Measurements from ENCODE around the gene CKLF.
"Not testable (repeated sequence)": the region's sequence is repeated elsewhere in the genome, so short reads cannot be mapped to it uniquely, and the experiment has no call there.

CKLF gene, protein sequence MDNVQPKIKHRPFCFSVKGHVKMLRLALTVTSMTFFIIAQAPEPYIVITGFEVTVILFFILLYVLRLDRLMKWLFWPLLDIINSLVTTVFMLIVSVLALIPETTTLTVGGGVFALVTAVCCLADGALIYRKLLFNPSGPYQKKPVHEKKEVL

DNA sequence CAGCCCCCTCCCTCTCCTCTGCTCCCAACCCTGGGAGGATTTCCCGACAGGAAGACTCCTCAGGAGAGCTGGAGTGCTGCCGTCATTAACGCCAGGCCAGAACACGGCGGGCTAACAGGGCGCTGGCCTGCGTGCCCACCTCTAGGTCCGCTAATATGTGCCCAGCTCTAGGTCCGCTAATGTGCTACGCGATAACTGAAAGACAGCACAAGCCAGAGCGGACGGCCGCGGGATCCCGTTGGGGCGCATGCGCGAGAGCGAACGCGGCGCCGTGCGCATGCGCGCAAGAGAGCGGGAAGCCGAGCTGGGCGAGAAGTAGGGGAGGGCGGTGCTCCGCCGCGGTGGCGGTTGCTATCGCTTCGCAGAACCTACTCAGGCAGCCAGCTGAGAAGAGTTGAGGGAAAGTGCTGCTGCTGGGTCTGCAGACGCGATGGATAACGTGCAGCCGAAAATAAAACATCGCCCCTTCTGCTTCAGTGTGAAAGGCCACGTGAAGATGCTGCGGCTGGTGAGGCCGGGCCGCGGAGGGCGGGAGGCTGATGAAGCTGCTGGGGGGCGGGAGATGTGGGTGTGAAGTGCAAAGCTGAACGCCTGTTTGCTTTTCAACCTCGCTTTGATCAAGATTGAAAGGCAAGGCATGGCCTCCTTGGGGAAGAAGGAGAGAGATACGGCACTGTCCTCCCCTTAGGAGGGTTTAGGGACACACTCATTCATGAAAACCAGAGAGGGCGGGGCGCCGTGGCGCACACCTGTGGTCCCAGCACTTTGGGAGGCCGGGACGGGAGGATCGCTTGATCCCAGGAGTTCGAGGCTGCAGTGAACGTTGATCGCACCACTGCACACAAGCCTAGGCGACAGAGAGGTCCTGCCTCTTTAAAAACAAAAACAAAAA is at the start of gene CKLF:
Gene CKLF (plus strand): TSS at position 291 of the 892 bp plus-strand sequence. CDS start 140 bp downstream, at position 431.
- peak; percentile 90 to 93 for DNase-seq

DNA sequence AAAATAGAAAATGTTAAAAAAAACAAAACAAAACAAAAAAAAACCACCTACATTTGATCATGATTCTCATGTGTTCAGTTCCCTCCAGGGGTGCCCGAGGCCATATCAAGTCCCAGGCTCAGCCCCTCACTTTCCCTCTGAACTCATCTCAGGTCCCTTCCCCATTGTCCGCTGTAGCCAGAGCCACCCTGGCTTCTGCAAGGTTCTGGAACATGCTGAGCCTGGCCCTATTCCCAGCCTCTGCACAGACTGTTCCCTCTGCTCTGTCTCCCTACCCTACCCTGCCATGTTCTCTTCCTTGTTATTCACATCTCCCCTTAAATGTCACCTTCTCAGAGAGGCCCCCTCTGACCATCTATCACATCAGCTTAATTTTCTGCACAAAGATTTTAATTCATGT is 49.3 kb upstream of the CKLF start:
- no peak for DNase-seq

DNA sequence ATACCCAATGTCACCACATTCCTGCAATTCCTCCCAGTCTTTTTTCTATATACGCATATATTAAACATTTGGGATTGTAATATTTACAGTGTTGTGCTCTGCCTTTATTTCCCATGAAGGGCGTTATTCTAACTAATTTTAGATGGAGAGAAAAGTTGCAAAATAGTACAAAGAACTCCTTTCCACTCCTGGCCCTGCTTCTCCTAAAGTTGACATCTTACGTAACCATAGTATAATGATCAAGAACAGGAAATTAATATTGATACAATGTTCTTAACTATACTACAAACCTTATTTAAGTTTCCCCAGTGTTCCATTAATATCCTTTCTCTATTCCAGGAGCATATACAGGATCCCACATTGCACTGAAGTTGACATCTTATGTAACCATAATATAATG is 48.8 kb upstream of the CKLF start:
- no peak for DNase-seq

DNA sequence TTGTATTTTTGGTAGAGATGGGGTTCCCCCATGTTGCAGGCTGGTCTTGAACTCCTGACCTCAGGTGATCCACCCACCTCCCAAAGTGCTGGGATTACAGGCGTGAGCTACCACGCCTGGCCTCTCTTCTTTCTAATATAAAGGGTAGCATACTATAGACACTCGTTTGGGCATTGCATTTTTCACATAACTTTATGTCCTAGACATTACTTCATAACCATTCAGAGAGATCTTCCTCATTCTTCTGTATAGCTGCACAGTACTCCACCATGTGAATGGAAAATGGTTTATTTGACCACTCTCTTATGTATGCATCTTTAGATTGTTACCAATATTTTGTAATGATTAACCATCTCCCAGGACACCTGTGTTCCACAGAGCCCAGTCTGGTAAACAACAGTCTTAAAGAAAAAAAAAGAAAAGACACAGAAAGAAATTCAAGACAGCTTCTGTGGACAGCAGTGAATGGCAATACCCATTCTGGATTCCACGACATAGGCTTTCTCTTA is 44.6 kb upstream of the CKLF start:
- DNase-seq, result no peak

DNA sequence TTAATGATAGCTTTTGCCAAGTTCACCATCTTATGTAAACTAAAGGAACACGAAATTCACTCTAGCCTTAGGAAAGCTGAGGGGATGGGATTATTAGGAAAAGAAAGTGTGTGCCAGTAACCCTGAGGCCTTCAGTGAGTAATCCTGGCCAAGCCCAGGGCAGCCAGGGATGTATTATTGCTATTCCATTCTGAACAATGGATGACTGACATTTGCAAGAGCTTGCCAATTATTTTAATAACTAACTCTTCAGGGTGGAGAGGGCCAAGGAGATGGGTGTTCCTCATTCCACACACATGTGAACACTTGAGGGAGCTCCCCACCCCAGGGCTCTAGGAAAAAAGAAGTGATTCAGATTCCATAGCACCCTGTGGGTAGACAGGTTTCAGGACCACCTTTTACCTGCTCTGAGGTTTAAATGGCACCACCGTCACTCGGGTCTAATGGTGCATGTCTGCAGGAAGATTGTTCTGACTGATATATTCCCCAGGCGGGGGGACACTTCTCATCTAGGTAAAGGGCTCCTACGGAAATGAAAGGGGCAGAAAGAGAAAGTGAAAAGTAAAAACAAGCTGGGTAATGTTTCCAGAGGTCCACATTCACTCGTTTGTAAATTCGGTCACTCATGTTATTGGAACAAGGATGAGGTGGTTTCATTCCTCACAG is 44.0 kb upstream of the CKLF start:
- no peak for DNase-seq

DNA sequence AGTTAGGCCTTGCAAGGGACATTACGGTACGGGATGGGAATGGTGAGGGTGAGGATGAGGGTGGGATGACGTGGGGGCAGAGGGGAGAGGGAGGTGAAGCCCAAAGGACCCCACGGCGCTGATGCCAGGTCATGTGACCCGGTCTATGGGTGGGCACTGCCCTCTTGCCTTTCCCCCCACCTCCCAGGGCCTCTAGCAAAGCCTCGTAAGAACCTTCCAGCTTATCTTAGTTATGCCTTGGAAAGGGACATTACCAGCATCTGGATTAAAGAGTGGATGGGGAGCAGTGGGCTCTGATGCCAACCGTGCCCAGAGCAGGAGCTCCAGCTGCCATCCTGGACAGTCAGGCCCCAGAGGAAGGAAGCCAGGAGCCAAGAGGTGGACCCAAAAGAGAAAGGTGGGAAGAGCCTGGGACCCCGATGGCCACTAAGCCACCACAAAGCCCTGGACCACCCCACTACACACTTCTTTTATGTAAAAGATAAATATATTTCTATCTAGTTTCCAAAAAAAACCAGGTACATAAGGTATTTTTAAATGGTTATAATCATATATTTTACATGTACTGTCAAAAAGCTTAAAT is 43.4 kb upstream of the CKLF start:
- no peak for DNase-seq

DNA sequence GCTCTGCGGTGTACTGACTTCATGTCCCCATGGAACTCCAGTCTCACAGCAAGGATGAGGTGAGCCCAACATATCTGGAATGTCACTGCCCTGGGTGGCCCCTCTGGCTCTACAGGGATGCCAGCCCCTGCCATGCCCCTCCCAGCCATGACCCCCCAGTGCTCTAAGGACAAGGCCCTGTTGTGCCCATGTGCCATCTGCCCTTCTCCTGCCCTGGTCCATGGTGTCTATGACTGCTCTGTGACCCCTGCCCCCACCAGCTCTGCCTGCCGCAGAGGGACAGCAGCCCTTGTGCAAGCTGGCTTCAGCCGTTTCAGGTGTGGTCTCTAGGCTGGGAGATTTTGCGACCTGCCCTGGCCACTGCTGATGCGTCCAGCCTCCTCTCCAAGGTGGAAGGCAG is 42.8 kb upstream of the CKLF start:
- DNase-seq, result no peak

DNA sequence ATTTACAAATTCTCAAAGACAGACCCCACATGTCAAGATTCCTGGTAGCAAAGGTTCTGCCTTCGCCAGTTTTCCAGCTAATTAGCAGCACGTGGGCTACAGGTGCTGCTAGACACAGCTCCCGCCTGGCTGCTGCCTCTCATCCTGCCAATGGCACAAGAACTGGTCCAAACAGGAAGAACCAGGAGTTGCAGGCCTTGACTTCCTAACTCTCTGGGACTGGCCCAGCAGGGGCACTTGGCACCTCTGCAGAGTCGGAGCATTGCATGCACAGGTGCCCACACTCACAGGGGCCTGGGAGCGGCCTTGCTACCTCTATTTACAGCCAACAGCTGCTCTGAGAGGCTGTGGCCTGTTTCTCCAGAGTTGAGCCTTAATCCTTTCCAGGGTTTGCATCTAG is 42.1 kb upstream of the CKLF start:
- DNase-seq, result no peak

DNA sequence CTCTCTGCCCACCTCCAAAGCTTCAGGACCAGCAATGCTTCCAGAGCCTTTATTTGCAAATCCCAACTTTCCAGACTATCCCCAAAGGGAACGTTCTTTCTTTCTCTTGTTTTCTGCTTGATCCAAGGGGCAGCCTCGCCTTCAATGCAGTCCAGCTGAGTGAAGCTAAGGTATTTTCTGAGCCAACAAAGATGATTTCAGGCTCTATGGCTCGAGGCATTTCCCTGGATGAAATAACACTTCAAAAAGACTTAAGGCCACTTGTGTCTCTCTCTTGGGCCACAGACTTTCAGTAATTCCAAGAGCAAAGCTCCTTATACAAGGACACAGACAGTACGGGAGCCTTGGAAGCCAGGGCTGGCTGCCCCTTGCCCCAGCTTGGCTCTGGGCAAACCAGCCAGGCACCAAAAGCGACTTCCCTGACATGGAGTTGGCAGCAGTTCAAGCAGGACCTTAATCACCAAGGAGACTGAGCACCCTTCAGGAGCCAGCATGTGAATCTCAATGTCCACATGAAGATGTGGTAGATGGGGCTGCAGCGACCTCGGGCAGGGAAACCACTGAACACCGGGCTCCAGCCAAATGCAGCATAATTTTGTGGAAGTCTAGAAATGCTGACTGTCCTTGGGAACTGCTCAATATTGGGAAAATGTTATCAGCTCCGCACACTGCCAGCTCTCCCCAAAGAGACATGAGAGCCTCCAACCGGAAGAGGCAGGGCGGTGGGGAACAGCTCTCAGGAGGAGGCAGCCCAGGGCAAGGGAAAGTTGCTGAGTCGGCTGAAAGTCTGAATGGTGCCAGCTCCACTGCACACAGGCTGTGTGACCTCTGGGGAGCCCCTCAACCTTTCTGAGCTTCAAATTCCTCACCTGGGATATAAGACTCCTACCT is 41.4 kb upstream of the CKLF start:
- no peak for DNase-seq

DNA sequence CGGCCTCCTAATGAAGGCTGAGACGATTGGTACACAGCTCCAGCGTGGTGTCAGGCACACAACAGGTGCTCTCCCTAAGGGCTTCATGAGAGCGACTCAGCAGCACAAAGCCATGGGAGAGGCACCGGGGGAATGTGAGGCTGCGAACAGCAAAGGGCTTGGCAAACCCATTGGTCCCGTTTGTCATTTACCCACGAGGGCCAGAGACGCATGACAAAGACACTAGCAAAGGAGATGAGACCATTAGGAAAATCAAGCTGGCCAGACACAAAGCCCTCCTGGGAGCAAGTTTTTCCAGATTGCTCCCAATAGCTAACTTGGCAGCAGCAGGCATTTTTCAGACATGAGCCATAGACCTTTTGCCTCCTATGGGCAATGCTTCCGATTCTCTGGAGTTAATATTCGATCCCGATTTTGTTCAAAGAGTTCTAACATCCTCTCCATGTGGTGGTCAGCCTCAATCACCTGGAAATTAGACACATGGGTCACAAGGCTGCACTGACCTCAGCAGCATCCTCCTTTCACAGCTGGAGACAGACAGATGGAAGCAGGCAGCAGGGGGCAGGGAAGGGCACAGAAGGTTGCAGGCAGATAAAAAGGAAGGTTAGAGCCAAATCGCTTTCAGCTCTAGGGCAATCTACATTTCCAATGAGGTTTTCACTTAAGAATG is 40.6 kb upstream of the CKLF start:
- no peak for DNase-seq

DNA sequence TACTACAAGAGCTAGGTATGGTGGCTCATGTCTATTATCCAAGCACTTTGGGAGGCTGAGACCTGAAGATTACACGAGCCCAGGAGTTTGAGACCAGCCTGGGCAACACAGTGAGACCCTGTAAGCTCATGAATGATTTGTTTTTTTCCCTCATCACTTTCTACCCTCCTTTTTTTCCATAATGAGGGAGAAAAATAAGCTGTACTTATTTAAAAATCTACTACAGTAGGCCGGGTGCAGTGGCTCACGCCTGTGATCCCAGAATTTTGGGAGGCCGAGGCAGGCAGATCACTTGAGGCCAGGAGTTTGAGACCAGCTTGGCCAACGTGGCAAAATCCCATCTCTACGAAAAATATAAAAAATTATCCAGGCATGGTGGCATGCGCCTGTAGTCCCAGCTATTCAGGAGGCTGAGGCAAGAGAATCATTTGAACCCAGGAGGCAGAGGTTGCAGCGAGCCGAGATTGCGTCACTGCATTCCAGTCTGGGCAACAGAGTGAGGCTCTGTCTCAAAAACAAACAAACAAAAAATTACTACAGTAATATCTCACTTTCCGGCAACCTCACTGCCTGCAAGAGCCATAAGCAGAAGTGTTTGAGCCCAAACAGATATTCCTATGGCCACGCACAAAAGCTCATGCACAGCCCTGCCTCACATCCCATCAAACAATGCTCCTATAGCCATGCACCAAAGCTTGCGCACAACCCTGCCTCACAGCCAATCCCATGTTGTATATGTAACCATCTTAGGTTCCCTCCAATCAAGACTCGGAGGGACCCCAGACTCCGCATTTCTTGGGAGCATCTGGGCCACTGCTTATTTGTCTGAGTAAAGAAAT is 39.9 kb upstream of the CKLF start:
- DNase-seq, result no peak

DNA sequence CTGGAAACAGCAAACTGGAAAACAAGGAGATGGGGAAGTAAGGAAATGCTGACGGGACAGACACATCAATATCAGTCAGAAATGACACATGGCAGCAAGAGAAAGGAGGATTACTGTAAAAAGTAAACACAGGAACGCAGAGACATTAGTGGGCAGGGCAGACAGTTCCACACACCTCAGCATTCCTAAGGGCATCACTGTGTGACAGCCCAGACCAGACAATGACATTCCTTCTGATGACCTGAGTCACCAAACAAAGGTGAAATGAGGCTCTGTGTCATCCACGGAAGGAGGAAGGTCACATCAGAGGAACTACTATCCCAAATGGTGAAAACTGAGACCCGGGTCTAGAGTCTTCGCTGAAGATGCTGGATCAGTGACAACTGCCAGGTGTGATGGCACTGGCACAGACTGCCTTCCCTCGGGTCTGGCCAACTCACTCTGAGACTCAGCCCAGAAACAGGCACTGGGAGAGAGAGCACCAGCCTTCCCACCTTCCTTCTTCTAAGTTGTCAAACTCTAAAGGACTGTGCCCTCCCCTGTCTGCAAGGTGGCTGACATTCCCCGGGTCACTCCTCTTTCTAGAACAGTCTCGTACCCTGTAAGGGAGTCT is 39.2 kb upstream of the CKLF start:
- no peak for DNase-seq

DNA sequence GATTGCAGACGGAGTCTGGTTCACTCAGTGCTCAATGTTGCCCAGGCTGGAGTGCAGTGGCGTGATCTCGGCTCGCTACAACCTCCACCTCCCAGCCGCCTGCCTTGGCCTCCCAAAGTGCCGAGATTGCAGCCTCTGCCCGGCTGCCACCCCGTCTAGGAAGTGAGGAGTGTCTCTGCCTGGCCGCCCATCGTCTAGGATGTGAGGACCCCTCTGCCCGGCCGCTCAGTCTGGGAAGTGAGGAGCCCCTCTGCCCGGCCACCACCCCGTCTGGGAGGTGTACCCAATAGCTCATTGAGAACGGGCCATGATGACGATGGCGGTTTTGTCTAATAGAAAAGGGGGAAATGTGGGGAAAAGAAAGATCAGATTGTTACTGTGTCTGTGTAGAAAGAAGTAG is 38.0 kb upstream of the CKLF start:
- DNase-seq, result not testable (repeated sequence)

DNA sequence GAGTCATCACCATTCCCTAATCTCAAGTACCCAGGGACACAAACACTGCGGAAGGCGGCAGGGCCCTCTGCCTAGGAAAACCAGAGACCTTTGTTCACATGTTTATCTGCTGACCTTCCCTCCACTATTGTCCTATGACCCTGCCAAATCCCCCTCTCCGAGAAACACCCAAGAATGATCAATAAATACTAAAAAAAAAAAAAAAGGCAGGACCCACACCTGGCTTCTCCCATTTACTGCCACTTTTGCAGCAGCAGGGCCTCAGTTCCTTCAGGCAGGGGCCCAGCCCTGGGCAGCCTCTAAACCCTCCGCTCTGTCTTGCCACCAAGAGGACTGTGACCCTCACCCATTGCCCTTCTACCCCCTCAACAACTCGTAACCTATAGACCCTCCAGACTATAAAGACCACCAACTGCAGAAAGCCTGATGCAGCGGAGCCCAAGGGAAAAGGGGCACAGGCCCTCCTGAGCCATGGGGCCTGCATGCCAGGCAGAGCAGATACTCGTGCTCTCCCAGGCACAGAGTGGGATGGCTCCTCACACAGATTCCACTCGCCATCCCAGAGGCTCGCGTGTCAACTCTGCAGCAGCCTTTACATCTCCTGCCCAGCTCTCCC is 37.3 kb upstream of the CKLF start:
- DNase-seq, result not testable (repeated sequence)

DNA sequence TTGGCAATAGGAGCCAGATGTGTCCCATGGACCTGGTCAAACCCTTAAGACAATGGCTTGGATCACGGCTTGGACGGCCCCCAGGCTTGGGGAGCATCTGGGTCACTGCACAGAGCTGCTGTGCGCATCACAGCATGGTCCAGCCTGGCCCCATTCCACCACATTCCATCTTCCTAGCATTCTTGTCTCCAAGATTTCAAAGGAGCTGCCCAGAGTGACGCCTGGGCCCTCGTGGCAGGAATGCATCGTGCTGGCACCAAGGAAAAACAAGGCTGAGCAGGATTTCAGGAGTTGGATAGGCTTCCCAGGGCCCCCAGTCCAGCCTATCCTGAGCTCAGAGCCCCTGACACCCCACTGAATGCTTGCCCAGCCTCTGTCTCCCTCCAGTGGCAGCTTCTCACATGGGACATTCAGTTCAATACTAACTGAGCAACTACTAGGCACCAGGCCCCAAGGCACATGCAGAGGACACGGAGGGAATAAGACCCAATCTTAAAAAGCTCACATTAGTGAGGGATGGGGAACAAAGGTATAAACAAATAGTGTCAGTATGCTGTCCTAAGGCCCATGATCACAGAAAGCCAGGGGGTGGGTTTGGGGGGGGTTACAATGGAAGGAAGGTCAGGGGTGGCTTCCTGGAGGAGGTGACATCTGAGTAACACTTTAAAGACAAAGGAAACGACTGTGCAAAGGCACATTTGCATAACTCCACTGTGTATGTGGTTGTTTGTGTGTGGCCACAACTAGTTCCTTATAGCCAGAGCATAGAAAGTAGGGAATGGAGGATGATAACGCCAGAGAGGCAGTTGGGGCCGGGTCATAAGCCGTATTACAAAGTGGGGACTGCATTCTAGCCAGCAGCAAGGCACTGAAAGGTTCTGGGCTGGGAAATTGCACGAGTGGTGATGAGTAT is 36.5 kb upstream of the CKLF start:
- no peak for DNase-seq

DNA sequence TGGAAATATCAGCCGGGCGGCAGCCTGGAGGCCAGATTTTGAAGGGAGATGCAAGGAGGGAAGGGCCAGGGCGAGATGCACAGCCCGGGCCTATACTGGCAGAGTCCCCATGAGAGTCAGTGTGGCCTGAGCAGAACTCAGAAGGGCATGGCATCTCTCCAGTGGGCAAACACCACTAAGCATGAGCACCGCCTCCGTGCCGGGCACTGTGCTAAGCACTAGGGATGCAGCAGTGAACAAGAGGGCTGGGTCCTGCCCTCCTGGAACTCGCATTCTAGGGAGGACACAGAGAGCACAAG is 35.9 kb upstream of the CKLF start:
- DNase-seq, result no peak

DNA sequence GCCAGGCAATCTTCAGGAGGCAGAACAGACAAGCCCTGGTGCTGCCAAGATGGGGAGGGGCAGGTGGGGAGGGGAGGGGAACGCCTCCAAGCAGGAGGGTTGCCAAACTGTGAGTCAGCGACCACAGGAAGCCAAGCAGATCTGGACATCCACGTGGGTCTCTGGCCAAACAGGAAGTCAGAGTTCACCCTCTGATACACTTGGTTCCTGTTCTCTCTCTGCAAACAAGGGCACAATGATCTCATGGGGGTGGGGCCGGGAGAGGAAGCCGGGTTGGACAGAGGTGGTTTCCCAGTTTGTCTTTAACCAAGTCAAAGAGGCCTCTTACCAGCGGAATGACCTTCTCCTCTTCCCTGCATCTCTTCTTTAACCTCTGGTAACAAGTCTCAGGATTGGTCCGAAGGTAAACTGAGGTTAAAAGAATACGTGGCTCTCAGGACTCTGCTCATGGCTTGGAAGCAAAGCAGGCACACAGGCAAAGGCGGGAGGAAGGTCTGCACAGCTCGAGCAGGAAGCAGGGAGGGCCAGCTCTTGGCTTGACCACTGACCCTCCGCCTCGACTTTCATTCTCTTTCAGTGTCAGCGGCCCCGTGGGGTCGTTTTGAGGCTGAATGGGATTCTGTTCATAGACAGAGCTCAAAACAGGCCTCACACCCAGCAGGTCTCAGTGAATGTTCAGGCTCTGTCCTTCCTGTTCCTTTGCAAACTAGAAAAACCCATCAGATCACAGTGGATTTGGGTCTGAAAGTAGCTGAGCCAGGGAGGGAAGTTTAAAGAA is 35.4 kb upstream of the CKLF start:
- DNase-seq, result peak; percentile 62 to 66

DNA sequence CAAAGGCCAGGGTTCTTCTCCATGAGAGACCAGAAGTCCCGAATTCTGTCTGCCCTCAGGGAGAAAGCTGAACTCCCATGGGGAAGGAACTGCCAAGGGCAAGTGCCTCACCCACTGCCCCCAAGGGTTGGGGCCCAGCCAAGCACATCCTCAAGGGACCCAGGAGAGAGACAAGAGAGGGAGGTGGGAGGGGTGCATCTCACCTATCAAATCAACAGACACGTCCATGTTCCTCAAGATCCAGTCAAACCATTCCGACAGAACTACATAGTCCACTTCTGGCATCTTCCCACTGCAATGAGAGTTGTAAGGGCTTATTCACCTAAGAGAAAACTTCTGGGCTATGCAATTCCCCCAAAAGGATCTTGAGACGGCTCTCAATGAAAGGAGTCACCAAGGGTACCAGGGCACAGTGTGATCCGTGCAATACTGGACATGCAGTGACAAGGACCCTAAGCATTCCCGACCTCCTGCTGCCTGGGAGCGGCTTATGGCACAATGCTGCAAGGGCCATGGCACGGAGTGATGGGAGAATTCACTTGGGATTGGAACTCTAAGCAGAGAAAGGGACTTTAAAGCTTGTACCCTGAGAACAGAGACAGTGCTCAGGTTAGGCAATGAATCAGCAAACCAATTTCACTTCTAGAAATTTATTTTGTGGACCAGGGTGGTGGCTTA is 34.7 kb upstream of the CKLF start:
- DNase-seq, result no peak
